GM18519 (cell line): ENCODE data around the gene NPY5R.

Source experiments
- ATAC-seq: cut with Tn5 transposase; IDR thresholded peaks from one replicate; pipeline ENCODE4 v1.9.1; 2021; ENCODE audit warnings: mild to moderate bottlenecking, moderate library complexity; ENCODE audit not compliant: unreplicated experiment, low FRiP score

The NPY5R gene

DNA sequence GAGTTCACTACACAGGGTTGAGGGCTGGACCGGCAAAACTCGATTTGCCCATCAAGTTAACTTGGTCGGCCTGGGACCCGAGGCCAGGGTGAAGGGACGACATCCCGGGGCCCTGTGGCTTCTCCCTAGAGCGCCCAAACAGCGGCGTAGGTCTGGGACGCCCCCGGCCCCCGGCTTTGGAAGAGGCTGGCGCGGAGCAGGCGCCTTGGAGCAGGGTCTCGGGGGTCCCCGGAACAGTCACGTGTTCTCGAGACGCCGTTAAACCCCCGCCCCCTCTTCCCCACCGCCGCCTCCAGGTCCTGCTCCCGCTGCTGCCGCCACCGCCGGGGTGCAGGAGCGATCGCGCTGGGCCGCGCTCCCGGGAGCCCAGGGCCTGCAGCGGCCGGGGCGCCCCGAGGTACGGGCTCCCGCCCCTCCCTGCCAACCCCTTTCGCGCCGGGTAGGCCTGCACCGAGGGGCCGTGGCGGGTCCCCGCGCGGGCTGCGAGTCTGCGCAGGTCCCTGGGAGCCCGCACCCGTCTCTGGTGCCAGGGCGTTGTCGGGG is at the start of gene NPY5R:
TSS of gene NPY5R (plus strand) at position 289 of the 543 bp plus-strand sequence. CDS start 6,382 bp downstream, outside the sequence.
- ATAC-seq = no peak

DNA sequence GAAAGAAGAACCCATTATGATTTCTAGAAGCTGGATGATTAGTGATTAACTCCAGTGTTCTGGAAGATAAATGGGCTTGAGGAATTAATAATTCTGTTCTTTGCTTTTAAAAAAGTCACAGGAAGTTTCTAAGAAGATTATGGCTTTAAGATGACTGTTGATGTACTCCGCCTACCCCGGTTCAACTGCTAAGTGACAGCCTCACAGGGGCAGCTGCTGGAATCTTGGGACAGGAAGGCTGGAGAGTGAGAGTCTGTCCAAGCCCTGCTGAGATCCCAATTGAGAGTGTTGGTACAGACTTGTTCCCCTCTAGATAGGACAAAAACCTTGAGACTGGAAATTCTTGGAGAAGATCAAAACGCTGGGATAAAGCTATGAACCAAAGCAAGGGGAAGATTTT is 48.6 kb upstream of the NPY5R start:
- no peak for ATAC-seq

DNA sequence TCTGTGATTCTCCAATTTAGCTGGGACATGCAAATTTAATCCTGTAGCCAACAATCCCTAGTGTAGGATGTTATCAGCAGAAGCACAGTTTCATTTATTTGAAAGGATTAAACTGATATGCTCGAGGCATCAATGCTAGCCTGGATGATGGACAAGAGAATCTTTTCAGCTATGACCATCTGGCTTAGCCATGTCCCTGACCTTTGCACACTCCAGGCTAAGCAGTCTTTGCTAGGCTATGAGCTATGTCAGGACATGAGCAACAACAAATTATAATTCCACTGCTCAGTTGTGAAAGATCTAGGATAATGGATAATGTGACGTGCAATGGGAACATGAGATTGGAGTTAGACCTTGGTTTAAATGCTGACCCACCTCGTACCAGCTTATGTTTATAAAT is 43.2 kb upstream of the NPY5R start:
- no peak for ATAC-seq

DNA sequence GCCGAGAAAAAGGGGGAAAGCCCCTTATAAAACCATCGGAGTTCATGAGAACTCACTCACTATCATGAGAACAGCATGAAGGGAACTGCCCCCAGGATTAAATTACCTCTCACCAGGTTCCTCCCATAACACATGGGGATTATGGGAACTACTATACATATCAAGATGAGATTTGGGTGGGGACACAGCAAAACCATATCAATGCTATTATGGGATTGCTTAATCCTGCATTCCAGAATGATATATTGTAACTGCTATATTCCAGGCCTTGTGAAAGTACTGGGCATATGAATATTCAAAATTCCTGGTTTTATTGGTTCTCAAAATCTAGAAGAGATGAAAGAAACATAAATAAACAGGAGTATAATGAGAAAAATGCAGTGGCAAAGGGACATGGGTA is 40.6 kb upstream of the NPY5R start:
- no peak for ATAC-seq

DNA sequence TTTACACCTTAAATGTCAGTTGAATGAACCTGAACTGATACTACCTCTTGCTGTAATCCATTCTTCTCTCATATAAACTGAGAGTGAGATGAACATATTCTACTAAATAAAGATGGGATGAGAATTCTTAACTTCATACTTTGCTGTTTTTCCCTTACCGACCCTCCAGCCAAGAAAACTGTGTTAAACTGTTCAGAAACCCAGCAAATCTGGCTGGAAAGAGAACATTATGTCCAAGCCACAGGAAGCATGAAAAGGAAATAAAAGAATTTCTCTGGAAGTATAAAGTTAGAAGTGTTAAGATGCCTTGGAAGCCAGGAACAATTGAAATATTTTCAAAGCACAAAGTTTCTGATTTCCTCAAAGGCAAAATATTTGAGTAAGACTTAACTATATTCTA is 34.2 kb upstream of the NPY5R start:
- no peak for ATAC-seq

DNA sequence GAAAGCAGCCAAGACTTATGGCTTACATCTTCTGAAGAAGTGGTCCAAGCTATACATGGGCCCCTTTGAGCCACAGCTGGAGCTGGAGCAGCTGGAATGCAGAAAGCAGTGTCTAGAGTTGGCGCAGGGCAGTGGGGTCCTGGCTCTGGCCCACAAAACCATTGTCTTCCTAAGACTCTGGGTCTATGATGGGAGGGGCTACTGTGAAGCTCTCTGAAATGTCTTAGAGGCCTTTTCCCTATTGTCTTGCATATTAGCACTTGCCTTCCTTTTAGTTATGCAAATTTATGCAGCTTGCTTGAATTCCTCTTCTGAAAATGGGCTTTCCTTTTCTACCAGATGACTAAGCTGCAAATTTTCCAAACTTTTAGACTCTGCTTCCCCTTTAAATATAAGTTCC is 26.6 kb upstream of the NPY5R start:
- no peak for ATAC-seq

DNA sequence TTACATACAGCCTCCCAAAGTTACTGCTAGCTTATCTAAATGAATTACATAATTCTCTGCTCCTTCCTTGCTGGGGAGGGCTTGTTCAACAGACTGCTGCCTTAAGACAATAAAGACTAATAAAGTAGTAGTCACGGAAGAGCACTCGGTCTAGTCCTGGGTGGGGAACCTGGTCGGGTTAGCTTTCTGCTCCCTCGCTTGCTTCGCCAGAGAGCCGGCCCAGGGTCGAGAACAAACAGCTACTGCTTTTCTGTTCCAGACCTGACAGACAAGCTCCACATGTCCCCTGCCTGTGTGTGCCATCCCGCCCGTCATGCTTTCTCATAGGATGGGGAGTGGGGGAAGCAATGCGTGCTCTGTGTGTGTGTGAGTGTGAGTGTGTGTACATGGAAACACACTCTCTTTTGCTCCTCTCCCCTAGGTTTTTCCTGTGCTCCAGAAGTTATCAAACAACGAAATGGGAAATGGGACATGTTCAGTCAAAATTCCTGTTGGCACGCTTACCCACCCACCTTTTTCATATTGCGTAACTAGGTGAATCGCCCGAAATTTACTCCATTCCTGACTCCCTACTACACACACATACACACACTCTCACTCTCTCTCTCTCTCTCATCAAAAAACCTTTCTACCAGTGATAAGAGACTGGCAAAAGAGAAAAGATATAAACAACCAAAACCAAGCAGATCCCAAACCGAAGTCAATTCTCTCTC is 12.6 kb upstream of the NPY5R start:
- ATAC-seq = no peak

DNA sequence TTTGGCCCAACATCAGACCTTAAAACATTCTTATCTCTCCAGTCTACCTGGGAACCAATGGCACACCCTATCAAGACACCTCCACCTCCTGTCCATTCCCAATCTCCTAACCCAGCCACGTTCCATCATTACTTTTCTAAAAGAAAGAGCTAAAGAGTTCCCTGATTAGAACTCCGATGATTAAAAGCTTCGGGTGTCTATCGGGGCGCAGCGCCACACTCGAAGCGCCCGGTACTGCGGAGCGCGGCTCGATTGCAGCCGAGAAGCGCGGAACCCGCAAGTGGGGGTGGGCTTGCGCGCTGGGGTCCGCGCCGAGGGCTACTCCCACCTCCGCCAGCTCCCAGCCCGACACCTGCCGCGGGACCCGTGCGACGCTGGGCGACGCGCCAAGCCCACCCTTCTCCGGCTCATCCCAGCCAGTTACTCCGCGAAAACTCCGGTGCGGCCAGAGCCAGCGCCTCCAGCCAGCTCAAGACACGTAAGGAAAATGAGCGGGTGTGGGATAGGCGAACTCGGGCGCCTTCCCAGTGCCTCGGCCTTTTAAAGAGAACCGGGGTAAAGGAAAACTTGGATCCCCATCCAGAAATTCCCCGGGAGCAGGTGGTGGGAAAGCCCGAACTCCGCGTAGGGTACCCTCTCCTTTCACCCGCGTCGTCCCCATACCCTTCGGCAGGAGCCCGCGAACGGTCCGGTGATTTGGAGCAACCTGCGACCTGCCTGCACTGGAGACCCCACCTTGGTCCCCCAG is 11.9 kb upstream of the NPY5R start:
- ATAC-seq = no peak

DNA sequence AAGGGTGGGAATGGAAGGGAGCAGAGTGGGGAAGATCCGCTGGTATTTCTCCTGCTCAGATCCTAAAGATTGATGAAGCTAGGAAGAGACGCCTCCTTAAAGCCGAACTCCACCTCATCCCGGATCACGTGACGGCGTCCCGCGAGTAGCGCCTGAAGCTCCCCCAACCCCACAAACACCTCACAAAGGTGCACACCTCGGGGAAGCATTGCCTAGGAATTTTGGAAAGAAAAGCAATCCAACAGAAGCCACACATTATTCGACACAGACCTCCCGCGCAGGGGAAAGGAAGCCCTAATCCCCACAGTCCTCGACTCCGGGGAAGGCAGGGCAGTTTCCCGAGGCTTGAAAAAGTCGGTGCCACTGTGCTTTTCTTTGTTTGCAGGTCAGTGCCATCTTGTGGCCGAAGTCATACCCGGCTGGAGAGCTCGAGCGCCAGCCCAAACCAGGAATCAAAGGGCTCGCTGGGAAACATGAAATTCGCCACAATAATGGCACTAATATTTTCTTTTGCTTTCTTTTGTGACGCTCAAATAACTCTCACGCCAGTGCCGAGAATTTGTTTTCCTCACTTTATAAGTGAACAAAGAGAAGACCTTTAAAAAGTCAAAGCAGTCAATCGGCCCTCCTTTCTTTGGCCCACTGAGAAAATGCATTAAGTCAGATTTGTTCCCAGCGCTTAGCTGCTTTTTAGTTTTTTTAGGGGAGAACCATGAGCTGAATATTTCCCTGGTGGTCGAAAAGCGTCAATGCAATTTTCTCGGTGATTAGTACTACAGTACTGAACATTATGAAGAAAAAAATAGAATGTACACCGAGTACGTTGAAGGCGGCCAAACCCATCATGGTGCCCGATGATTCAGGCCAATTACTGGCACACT is 10.9 kb upstream of the NPY5R start, which contains the start of gene NPY1R:
TSS of gene NPY1R (minus strand) at position 71 of the 881 bp plus-strand sequence. CDS start 6,042 bp downstream, outside the sequence.
- ATAC-seq = peak; percentile 70

DNA sequence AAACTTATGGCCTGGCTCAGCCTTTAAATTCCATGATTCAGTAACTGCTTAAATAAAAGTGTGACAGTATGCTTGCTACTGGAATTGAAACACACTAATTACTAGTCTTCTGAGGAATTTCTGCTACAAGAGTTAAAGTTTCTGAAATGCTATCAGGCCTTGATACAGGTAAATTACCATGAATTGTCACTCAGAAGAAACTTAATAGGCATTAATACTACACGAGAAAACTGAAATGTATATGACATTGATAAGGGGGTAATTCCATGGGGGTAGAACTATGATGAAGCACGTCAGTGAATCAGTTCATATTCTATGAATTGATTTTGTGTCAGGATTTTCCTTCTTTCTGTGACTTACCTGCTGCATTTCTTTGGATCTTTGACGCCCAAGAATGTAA is 8.3 kb upstream of the NPY5R start:
- ATAC-seq = no peak

DNA sequence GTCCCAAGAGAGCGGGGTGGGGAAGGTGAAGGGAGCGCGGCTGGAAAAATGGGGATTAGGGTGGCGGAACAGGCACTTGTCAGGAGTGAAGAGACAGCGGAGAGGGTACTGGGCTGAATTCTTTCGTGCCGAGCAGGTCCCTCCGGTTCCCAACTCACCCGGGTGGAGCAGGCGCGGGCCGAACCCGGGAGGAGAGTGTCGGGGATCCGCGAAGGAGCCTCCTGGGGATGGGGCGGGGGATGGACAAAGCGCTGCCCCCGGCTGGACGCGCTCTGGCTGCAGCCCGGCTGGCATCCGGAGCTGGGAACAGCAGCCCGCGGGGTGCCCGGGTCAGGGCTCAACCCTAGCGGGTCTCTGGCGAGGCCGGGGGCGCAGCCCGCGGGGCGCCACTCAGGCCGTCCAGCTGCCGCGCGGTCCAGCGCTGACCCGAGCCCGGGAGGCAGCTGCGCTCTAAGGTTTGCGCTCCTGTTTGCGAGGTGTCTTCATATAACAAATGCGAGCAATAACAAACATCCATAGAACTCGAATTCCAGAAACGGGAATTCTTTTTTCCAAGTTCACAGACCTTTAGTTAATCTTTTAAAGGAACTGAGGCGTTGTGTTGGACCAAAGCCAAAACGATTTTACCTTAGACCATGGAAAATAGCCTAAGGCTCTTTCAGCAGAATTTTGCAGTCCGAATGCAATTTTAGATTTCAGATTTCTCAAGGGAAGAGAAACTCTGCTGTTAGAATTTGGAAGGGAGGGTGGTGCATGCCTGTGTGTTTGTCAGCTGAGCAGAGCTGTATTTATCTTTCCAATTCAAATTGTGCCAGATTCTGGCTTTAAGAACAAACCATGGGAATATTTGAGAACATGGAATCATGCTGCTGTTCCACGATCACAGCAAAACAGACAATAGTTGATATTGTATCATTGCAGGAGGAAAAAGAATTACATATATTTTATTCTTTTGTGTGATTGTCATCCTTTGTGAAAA is 744 bp downstream of the NPY5R start:
- ATAC-seq = no peak

DNA sequence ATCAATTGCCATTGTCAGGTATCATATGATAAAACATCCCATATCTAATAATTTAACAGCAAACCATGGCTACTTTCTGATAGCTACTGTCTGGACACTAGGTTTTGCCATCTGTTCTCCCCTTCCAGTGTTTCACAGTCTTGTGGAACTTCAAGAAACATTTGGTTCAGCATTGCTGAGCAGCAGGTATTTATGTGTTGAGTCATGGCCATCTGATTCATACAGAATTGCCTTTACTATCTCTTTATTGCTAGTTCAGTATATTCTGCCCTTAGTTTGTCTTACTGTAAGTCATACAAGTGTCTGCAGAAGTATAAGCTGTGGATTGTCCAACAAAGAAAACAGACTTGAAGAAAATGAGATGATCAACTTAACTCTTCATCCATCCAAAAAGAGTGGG is 7.0 kb downstream of the NPY5R start:
- ATAC-seq = no peak

DNA sequence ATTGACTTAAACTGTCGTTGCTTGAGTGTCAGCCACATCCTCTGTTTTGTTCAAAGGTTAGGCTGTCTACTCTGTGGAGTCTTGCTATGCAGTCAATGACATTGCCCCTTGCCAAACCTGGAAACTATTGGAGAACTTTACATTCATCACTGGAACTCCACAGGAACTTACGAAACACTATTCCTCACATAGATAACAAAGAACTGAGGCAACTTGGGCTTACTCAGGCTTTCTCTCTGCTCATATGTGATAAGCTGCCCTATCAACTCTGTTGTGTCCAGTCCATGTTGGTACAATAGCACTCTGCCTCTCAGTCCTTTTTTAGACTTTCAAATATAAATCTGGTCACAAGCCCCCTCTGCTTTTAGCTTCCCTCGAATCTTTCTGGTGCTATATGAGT is 9.4 kb downstream of the NPY5R start:
- no peak for ATAC-seq

DNA sequence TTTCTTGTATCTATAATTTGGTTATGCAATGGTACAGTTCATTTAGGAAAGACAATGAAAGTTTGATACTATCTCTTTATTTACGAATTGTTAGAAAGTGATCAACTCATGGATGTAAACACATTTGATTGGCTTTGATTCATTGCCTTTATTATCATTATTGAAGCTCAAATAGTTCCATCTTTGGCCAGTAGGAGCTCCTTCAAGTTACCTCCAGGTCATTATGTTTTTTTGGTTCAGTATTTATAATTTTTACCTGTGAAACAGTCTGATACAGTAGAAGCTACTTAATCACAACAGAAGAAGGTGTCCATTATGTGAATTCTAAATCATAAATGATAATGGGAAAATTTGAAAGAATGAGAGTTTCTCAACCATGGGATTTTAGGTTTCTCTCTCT is 12.4 kb downstream of the NPY5R start:
- ATAC-seq = no peak

DNA sequence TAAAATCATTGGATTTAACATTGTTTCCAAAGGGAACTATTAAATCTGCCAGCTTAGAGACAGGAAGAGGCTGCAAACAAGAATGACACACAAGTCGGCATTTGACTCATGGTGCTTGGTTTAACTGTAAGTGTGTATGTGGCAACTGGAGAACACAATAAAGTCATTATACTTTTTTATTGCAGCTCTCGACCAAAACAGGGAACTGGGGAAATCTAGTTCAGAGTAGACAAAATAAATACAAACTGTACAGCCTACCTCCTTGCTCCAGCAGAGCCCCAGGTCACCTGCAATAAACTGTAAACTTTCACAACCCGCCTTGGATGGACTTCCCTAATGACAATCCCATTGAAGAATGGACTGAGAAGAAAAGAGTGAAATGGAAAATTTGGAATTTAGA is 24.0 kb downstream of the NPY5R start:
- no peak for ATAC-seq

DNA sequence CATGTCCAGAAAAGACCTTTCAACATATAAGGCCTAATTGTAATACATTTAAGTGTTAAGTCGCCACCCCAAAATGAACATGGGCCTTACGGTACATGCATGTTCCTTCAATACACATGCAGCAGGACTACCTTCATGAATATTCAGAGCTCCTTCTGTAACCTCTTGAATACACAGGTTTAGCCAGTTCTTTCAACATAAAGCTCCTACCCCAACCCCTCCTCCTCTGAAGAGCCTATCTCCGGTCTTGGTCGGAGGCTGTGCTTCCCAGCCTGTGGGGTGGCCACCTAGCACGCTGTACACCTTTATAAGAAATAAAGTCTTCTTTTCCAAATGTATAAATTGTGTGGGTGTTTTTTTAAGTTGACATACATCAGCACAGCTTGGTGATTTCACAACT is 28.3 kb downstream of the NPY5R start:
- ATAC-seq = no peak

DNA sequence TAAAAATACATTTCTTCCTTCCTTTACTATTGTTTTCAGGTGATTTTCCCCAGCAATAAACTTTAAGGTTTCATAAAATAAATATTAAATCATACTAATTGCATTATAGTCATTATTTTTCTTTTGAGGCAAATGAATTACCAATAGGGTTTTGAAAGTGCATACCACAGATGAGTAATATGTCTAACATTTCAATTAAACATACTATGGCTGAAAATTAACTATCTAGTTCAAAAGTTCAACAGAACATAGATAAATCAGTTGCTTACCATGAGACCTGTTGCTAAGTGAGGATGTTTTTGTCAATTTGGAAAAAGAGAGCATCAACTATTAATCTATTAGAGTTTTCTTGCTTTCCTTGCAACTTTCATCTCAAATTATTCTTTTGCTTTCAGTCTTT is 35.0 kb downstream of the NPY5R start:
- no peak for ATAC-seq

DNA sequence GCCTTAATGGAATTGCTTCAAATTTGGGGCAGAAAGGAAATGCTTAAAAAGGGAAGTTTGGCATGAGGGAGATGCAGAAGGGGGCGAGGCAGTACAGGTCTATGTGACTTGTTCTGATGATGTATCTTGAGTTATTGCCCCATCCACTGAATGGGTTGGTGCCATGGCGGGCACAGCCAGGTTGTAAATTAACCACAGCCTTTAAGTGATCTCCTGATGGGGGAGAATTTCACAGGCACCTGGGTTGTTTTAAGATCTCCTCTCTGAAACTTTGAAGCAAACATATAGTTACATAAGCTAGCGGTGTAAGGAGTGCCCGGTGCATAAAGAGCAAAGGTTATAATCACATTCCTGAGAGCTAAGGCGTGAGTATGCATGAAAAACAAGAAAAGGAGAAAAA is 37.0 kb downstream of the NPY5R start:
- no peak for ATAC-seq

DNA sequence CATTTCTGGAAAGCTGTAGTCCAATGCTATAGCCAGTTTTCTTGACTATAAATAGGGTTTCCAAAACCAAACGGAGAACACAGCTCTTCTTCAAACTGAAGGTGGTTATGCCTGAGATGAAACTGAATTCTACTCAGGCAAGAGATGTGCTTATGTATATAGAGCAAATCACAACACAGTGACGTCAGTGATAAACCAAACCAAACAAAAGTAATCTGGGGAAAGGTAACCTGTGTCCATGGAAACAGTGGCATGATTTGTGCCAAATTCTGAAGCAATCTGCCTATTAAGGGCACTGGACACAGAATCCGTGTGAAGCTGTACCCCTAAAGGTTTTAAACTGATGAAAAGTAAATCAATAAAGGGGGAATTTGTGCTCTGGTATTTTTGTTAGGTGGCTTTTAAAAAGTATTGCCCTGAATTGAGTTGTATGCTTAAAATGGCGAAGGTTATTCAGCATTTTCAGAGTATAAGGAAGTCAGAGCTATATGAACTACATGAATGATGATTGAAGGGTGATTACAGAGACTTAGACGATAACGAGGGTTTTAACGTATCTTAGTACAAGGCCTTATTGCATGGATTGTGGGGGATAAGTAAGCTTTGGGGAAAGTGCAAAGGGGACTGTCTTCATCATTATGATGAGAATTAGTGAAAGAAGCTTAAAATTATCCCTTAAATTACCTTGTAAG is 38.6 kb downstream of the NPY5R start:
- no peak for ATAC-seq
